ENCODE results near the gene ISL1.

ISL1 gene

DNA sequence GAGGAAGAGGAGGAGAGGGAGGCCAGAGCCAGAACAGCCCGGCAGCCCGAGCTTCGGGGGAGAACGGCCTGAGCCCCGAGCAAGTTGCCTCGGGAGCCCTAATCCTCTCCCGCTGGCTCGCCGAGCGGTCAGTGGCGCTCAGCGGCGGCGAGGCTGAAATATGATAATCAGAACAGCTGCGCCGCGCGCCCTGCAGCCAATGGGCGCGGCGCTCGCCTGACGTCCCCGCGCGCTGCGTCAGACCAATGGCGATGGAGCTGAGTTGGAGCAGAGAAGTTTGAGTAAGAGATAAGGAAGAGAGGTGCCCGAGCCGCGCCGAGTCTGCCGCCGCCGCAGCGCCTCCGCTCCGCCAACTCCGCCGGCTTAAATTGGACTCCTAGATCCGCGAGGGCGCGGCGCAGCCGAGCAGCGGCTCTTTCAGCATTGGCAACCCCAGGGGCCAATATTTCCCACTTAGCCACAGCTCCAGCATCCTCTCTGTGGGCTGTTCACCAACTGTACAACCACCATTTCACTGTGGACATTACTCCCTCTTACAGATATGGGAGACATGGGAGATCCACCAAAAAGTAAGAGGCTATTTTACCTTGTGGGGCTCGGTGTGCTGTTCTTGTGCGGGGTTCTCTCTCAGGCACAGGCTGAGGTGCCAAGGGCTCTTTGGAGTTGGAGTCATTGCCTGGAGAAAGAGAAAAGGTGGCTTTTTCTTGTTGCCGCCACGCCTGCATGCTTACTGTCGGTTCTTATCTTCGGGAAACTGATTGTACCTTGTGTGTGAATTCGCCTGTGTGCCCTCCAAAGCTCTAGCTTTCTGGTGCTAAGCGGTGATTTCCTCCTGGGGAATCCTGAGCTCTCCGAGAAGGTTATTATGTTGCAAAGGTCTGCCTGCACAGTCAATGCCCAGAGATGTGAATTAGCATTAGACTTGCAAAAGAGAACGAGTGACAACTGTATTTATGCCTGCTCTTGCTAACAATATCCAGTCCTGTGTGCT, at the start of gene ISL1:
Gene ISL1 (plus strand): TSS at position 318 of the 991 bp plus-strand sequence. CDS start 224 bp downstream, at position 542.
- no peak for DNase-seq

DNA sequence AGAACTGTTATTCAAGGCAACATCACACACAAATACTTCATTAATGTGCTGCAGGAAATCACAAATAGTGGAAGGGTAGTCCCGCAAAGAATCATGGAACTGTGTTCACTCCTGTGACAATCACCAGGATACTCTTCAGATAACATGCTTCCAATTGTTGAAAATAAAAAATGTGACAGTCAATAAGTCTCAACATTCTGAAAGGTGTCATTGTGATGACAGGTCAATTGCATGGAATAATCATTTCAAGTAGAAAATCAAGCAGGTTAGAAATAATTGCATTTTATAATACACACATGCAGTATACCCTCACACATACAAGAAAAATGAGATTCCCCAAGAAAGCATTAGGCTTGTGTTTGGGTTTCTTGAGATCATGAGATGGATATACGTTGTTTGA, 46.4 kb upstream of the ISL1 start:
- no peak for DNase-seq

DNA sequence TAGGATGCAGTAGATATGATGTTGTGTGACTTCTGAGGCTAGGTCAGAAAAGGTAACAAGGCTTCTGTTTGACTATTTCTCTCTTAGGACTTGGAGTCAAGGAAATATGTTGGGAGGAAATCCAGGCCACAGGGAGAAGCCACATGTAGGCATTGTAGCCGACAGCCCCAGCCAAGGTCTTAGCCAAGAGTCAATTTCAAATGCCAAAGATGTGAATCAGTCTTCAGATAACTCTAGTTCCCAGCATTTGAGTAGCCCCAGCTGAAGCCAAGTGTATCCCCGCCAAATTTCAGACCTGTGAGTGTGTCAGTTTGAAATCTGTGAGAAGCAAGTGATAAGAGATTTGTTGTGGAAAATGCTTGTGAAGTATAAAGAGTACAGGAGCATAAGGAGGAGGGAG, 38.1 kb upstream of the ISL1 start:
- DNase-seq, result no peak

DNA sequence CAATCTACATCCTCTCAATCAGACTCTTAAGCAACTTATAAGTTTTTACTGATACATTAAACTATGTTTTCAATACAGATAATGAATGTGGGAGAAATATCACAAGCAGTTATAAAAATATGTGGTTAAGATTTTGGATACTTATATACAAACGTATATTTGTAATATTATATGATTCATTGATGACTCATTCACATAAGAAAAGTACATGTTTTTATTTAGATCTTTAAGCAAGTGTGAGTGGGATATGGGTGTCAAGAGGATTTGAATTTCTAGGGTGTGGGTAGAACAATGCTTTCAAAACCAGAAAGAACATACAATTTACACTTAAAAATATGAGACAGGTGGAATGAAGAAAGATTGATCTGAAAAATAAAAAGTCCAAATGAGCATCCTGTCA, 36.1 kb upstream of the ISL1 start:
- DNase-seq, result no peak

DNA sequence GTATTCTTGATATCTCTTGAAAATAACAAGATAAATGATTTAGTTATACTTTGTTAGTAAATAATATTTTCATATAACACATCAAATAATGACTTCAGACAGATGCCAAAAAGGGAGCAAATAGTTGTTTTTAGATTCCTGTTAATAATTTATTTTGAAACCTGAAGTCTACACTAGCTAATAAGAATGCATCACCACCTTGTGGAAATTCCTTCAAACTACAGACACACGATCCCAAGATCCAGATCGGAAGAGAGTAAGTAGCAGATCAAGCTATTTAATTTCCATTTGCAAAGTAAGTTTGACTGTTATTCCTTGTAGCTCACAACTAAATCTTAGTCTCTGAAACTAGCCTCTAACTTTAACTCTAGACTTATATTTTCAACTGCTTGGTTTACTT, 35.5 kb upstream of the ISL1 start:
- DNase-seq, result no peak

DNA sequence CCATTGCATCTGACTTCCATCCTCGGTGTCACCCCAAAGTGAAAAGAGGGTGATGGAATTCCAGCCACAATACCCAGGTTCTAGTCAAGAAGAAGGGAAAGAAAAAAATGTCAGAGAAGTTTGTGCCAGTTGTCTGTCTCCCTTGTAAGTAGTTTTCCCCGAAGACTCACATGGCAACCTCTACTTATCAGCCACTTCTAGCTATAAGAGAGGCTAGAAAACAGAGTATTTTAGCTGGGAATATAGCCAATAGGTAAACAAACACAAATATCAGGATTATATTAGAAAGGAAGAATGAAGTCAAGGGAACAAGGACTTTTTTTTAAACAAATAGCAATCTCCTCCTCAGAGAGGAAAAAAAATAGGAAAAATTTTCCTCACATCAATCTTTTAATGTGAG, 12.2 kb upstream of the ISL1 start:
- DNase-seq, result no peak

DNA sequence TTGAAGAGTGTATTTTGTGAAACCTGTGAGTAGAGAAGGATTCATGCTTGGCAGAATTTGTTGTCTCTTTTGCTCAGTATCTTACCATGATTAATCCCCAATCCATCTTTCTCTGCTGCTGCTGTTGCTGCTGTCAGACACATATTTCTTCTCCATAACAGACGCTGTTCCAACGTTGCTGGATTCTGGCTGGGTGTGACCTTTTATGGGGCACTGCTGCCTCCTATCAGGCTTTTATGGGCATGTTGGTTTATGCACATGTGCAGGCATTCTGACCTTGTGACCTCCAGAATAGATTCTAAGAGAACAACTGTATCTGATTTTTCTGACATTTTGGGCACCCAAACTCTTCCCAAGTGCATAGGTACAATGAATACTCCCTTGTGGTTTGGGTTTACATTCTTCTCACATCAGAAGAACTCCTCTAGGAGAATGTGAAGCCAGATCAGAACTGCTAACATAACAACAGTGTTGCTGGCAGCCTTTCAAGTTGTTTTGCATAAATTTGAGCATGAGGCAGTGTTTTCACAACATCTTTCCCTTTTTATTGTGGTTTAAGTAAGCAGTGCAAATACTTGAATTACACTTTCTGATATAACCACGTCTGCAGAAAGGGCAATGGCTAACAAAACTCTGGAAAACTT, 9.2 kb upstream of the ISL1 start:
- no peak for DNase-seq

DNA sequence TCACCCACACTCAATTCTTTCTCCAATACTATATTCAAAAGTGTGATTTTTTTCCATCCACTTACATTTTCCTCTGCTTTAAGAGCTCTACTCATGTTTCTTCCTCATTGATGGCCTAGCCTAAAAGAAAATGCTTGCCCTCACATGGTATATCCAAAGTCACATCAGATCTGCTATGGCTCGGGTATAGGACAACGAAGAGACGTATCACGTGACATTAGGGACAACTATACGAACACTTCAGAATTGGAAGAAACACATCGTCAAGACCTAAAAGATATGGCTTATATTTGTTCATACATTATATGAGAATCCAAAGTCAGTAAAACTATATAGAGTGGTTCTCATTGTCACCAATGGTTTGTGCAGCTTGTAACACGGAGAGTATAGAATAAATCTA, 8.2 kb upstream of the ISL1 start:
- no peak for DNase-seq

DNA sequence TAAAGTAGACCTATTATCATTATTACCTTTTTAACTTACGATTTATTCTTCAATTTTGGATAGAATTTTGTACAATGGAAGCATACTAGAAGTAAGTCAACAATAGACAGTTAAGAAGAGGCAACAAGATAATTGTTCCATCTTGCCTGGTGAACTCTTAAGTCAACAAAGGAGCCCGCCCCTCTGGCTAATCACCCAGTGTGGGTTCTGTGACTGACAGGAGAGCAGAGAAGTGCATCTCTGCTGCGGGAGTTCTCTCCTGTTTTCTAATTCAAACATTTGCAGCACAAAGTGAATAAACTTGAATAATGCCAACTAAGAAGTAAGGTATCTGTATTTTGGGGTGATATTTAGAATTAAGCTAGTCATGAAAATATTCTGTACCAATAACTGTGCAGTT, 6.7 kb upstream of the ISL1 start:
- no peak for DNase-seq

DNA sequence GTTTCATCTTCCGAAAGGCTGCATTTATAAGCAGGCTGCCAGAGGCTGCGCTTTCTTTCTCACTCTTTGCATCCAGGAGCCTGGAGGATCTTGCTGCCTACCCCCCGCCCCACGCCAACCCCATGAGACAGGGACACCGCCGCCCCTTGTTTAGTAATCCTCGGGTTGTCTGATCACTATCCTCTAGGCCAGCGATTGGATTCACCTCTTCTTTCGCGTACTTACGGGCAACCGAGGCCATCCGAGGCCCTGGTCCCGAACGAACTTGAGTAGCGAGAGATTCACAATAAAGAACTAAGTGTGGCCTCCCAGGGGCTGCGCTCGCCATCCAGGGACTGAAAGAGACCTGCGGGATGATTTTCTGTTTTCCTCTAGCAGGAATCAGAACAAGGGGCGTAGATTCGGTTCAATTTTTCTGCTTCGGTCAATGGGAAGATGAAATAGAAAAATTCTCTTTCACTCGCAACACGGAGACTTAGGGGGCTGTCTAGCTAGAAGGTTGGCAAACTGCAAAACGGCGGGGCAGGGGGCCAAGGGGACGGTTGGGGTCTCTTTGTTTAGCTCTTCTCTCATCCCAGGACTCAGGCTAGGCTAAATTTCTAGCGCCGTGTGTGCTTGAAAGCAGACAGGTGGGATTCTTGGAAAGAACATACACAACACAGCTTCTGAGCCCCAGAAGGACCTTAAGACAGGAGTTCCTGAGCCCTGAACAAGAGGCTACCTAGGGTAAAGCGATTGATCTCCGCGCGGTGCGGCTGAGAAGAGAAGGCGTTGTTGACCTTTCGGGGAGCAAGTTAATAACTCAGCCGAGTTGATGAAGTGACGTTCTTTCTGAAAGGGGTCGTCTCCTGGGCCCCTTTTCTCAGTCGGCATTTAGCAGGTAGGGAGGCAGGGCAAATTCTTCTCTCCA, 5.8 kb upstream of the ISL1 start:
- DNase-seq, result no peak

DNA sequence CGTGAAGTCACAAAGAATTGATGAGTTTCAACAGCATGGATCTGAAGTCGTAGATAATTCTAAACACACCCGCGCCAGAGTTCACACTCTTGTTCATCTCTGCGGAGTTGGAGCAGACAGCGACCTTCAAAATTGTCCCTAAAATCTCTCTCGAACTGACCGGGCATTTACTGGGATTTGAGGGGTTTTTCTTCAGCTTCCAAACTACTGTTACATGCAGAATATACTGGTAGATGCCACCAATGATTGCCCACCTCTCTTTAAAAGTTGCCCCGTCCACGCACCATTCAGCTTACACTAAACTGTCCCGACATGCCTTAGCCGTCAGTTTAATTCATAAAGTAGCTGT, 5.2 kb upstream of the ISL1 start:
- no peak for DNase-seq

DNA sequence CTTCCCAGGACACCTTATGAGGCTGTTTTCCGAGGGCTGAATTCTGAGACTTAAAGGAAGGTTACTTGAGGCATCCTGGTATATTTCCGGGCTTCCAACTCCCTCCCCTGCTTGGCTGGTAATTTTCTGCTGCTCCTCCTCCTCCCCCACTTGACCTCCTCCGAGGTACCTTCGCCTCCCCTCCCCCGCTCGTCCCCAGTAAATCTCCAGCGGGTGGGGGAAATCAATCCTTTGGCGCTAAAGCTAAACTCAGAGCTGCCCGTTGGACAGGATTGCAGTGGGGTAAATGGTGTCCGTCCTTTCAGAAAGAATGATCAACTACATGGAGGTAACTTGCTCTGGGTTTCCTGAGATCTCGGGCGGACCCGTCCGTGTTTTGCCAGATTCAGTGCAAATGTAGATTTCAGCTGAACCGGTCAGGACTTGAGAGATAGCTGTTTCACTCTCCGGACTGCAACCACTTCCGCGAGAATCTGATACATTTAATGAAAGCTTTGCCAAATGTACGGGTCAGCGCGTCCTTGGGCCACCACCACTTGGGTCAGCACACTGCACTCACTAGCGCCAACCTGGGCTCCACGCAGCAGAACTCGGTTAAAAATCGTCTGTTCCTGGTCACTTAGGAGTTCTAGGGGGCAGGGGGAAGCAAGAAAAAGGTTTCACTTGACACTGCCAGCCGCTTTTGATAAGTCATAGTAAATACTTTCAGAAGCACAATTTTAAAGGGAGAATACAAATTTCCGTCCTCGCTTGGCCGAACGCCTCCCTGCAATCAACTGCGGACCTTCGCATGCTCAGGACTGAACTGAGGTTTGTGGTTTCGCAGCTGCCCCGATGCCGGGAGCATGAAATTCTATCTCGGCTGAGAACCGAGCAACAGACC, 4.6 kb upstream of the ISL1 start:
- no peak for DNase-seq

DNA sequence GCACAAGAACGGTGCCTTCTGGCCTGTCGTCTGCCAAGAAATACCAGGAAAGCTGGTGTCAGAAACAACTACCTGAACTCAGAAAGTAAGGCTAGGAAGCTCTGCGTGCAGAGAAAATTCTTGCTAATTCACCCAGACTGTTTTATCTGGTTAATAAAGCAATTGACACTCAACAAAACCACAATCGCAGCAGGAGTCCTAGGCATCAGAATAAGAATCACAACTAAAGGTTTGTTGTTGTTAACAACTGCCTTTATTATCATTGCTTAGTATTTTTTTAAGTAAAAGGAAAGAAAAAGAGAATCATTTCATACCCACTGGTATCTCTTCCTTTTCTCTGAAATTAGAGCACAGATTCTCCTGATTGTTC, 3.9 kb upstream of the ISL1 start:
- DNase-seq, result no peak

DNA sequence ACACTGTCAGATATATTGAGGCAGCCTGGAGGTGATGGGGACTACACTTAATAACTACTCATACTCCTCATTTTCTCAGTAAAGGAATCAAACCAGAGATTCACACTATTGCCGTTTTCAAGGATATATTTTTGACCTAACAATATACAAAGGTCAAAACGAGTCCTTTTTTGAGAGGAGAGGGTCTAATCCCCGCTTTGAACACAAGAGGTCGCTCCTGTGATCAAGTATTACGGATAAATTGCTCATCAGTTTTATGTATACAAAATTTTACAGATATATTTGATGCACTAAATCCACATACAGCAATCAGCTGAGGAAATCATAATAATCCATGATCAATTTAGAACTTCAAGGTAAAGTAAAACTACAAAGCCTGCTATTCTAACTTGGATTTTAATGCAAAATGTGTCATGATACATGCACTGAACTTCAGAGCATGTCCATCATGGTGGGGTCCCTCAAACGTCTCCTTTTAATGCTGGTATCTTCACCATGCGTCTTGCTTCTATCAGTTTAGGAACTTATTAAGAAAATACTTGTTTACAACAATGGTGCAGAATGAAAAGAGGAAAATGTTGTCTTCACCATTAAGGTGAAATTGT, 2.5 kb upstream of the ISL1 start:
- no peak for DNase-seq

DNA sequence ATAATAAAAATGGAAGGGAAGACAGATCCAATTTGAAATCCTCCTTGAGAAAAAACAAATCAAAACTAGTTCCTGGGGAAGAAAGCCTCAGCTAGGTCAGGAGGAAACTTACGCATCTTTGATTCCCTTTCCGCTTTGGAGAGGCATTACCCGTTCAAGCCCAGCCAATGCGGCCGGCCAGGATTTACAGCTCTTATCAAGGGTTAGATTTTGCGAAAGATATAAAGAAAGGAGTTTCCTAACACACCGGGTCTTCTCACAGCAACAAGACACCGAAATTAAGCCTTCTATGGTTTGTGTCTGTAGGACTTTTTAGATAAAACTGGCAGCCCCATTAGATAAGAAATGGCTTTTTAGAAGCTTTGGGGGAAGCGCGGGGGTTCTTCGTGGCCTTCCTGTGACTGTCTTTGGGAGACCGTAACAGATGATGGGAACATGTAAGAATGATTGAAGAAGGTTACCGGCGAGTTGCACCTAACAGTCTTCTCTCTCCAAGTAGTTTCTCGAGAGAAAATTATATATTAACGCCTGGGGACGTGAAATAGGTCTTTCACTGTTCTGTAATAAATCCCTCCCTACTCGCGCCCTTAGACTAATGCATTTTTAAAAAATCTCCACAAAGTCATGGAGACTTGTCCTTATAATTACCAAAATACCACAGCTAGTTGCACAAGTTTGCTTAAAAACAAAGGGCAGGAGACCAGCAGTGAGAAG, 1.3 kb upstream of the ISL1 start:
- no peak for DNase-seq

DNA sequence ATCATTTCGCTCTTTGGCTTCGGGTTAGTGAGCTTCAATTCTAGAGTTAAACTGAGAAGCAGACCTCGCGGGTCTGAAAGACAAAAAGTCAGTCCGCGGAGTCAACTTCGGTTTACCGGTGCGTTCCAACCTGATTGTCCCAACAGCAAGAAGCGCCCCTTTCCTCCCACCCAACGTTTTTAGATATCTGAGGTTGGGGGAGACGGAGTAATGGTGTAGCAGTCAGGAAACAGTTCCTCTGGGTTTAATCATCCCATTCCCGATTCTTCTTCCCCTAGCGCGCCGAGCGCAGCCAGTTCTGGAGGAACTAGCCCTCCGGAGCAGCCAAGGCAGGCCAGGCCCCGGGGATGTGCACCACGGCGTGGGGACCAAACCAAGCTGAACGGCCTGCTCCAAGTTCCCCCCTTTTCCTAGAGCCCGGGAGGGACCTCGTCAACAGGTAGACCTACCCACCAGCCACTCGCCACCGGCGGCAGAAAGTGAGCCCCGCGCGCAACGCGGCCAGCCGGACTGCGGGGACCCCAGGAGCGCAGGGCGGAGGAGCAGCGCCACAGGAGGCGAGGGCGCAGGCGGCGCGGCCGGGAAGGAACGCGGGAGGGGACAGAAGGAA, 622 bp upstream of the ISL1 start:
- DNase-seq, result no peak

DNA sequence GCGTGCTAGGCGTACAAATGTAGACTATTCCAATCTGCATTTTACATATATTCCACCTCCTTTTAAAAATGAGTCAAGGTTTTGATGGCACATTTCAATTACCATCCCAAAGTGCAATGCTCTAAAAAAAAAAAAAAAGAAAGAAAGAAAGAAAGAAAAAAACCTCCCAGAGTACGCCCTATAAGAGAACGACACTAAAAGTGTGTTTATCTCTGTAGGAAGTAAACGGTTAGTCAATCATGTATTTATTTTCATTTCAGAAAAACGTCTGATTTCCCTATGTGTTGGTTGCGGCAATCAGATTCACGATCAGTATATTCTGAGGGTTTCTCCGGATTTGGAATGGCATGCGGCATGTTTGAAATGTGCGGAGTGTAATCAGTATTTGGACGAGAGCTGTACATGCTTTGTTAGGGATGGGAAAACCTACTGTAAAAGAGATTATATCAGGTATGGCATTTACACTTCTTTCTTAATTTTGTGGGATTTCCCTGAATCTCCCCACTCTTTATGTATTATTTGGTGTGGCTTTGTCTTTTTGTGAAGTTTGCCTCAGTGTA, 1.1 kb downstream of the ISL1 start:
- DNase-seq, result no peak

DNA sequence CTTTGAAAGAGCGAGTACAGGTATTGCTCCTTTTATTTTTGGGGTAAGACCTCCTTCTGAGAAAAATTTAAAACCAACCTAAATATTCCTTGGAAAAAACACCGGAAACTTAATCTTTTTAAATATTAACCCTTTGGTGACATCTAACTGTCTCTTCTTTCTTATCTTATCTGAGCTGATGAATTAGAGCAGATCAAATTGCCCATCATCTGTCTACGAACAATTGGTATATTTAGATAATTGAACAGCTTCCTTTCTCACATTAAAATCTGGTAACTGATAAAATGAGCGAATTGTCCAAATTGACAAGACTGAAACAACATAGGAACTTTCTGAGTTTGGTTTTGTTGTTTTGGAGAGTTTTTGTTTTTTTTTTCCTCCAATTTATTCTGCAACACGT, 2.0 kb downstream of the ISL1 start:
- no peak for DNase-seq

DNA sequence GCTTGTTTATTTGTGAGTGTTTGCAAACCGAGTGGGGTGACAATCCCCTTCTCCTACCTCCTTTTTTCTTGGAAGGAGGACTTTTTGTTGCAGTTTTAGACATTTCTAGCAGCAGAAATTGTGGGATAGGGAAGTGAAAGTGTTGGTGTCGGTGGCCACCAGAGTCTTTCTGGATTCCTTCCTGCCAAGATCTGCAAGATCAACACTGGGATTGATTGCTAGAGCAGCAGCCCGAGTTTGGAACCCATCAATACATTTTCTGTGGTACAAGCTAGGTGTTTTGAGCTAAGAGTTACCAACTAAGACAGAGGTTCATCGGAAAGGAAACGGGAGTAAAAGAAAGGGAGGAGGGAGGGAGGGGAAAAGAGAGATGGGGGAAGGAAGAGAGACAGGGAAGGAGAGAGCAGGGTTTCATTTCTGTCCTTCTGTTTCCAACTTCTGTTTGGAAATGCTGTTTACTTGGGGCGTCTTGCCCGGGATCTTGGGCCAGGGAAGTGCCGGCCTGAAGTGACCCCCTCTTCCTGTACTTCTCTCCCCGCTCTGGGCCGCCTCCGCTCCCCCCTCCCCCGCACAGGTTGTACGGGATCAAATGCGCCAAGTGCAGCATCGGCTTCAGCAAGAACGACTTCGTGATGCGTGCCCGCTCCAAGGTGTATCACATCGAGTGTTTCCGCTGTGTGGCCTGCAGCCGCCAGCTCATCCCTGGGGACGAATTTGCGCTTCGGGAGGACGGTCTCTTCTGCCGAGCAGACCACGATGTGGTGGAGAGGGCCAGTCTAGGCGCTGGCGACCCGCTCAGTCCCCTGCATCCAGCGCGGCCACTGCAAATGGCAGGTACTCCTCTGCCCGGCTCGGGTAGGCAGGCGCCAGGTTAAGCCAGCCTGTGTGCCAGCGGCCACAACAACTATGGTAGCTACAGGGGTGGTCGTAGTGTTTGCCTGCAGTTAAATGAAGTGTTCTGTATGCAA, 4.0 kb downstream of the ISL1 start:
- no peak for DNase-seq

Measured in 8988T (cell line).